SK-N-SH (cell line): ENCODE measurements around the gene UCK2.

Source experiments
- EP300 ChIP-seq, 2 experiments: IDR thresholded peaks; 2 replicates each; pipeline versions ENCODE4 v1.4.0 to v1.6.1; 2012; ENCODE audit warnings: borderline replicate concordance in 1 of 2, low read depth in 1 of 2, low read length in 1 of 2
- MXI1 ChIP-seq: IDR thresholded peaks from 2 replicates; pipeline ENCODE4 v1.6.1; 2012; ENCODE audit warnings: mild to moderate bottlenecking, low read depth, low read length, improper control_type of control experiment
- NFIC ChIP-seq: IDR thresholded peaks from 2 replicates; pipeline ENCODE4 v1.4.0; 2012; ENCODE audit warnings: borderline replicate concordance
- RXRA ChIP-seq: IDR thresholded peaks from 2 replicates; pipeline ENCODE4 v1.4.0; 2012; ENCODE audit warnings: low read depth, mild to moderate bottlenecking, borderline replicate concordance
- TAF1 ChIP-seq: IDR thresholded peaks from 2 replicates; pipeline ENCODE4 v1.6.1; 2012; ENCODE audit warnings: low read depth, mild to moderate bottlenecking, low read length, moderate library complexity, borderline replicate concordance
- USF2 ChIP-seq: fragments of 150-350 bp; IDR thresholded peaks from 2 replicates; pipeline ENCODE4 v1.6.1; 2017; ENCODE audit warnings: antibody characterized with exemption, low read length, low read depth, borderline replicate concordance
- TF ChIP-seq, protein P1 (sequence below): fragments of 200-600 bp; sonication (generic); IDR thresholded peaks from 2 replicates; pipeline ENCODE4 v1.6.1; 2017; ENCODE audit warnings: antibody characterized with exemption, mild to moderate bottlenecking, moderate library complexity

DNA sequence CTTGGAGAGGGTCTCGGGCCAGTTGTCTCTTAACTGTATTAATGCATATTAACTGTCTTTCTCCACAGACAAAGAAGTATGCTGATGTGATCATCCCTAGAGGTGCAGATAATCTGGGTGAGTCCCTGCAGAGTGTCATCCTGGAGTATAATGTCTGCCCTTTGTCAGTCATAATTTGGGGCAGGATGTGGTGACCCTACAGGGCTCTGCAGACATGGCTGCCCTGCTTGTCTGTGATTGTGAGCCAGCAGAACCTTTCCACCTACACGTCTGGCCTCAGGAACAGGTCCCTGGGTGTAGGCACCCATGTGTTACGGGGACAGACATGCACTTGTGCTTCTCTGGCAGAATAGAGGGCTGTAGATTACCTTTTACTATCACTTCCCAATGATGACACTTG, 78.4 kb downstream of the UCK2 start:
- TF ChIP-seq MXI1 (no peak), EP300 (IDR thresholded peaks at IDR 0.05; ENCODE audit: borderline replicate concordance in 1 of 2, low read depth in 1 of 2, low read length in 1 of 2) (no peak), USF2 (no peak), TAF1 (no peak), NFIC (no peak), RXRA (no peak)
- TF ChIP-seq, protein P1, sequence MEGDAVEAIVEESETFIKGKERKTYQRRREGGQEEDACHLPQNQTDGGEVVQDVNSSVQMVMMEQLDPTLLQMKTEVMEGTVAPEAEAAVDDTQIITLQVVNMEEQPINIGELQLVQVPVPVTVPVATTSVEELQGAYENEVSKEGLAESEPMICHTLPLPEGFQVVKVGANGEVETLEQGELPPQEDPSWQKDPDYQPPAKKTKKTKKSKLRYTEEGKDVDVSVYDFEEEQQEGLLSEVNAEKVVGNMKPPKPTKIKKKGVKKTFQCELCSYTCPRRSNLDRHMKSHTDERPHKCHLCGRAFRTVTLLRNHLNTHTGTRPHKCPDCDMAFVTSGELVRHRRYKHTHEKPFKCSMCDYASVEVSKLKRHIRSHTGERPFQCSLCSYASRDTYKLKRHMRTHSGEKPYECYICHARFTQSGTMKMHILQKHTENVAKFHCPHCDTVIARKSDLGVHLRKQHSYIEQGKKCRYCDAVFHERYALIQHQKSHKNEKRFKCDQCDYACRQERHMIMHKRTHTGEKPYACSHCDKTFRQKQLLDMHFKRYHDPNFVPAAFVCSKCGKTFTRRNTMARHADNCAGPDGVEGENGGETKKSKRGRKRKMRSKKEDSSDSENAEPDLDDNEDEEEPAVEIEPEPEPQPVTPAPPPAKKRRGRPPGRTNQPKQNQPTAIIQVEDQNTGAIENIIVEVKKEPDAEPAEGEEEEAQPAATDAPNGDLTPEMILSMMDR, result no peak
